ENCODE results near the gene LINC00237.
A peak's percentile ranks its signal among the peaks of the same experiment; 100 is the strongest.

LINC00237 gene

DNA sequence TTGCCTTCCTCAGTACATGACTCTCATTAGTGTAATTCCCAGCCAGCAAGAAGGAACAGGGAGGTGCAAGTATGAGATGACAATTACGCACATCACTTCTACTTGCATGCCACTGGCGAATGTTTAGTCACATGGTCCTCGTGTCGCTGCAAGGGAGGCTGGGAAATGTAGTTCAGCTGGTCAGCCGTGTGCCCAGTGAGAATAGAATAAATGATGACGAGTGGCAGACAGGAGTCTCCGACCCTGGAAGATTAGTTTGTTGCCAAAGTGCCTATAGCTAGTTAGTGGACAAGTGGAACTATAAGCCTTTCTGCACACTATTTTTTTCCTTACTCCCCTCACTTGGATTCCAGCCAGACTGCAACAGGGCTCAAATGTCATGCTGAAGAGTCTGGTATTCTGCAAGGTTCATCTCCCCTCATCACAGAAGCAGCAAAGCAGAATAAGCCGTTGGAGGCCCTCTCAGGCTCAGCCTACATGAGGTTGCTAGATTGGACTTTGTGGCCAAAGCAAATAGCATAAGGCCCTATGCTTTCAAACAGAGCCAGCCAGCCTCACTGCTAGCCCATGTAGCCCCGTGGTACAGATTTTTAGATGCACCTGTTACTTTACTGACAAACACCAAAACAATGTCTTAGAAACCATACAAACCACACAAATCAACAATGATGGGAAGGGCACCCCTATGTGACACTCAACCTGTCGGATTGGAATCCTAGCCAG is 9.7 kb downstream of the LINC00237 start:
- DNase-seq (ENCODE audit: low read depth) = peak; percentile 68

DNA sequence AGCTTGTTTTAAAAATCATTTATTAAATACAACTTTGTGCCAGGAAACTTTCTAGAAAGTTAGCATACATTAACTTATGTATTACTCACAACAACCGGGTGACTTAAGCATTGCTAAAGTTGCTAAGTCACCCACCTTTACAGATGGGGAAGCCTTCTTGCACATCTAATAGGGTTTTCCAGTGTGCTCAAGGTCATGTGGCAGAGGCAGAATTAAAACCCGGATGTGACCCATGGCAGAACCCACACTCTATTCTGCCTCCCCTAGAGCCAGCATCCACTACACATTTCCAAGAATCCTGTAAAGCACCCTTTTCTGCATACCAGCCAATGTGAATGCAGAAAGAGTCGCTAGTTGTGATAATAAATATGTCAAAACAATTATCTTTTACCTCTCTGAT is 13.4 kb downstream of the LINC00237 start:
- DNase-seq (ENCODE audit: low read depth) = no peak

DNA sequence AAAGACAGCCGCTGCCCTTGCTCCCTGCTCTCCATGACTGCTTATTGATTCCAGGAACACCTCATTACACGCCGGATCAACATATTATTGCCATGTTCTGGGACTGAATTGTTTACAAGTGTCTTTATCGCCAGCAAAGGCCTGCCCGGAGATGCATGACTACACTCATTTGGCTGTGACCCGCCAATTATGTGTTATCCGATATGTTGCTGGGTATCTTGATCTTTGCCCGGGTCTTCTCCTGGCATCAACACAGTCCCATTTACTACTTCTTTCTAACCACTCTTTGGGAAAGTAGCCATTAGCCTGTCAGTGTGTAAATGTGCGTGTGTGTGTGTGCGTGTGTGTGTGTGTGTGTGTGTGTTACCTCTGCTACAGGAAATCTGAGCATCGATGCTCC is 15.4 kb downstream of the LINC00237 start:
- no peak for DNase-seq (ENCODE audit: low read depth)

DNA sequence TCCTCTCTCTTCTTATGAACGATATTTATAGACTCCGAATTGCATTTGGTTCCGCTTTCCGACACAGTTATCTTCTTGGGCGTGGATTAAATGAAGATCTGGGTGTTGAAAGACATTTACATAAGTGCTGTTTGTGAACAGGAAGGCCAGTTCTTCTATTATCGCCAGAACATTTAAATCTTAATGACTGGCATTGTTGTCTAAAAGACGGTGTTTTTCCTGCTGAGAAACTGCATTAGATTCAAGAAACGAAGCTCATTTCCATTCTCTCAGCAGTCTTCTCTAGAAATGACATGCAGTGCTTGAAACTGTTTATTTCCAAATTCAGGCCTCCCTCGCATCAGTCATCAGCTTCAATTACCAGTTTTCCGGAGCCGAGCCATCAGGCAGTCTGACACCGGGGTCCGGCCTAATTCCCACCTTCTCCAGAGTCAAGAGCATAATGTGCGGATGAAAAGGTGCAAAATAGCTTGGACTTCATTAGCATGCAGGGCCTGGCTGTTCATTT is 16.0 kb downstream of the LINC00237 start:
- no peak for DNase-seq (ENCODE audit: low read depth)

DNA sequence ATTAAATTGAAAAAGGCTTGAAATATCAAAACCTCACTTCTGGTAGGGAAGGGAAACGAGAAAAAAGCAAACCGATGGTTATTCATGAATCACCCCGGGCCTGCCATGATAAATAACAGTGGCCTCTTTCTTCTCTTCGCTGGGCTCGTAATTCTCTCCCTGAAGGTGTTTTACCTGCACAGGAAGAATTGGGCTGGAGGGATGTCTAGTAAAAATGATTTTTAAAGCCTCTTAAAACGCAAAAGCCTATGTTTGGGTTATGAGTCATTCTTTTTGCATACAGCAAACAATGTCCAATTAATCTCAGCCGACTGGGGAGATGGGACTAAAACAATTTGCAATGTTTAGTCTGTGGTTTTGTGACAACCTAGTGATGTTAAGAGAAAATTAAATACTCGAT is 16.8 kb downstream of the LINC00237 start:
- no peak for DNase-seq (ENCODE audit: low read depth)

DNA sequence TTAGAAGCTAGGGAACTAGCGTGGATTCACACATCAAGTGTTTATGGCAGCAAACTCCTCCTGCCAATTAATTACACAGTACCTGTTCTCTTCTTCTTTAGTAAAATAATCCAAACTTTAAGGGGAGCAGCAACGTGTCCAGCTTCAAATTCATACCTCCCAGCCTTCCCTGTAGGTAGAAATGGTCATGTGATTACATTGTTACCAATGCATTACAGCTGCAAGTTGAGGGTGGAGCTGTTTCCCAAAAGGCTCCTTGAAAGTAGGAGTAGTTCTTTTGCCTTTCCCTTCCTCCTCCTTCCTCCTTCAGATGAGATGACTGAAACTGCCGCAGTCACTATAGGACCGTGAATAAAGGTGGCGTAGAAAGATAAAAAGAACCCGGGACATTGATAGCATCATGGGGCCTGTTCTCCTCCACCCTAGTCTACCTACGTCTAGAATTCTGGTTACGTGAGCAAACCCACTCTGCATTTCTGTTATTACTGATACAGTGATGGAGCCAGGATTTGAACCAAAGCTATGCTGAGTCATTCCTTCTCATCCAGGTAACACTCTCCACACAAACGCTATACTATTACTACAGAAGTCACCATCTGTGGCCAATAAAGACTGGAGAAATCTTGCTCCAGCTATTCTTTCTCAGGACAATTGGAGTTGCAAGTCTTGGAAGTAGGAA is 18.2 kb downstream of the LINC00237 start:
- no peak for DNase-seq (ENCODE audit: low read depth)

DNA sequence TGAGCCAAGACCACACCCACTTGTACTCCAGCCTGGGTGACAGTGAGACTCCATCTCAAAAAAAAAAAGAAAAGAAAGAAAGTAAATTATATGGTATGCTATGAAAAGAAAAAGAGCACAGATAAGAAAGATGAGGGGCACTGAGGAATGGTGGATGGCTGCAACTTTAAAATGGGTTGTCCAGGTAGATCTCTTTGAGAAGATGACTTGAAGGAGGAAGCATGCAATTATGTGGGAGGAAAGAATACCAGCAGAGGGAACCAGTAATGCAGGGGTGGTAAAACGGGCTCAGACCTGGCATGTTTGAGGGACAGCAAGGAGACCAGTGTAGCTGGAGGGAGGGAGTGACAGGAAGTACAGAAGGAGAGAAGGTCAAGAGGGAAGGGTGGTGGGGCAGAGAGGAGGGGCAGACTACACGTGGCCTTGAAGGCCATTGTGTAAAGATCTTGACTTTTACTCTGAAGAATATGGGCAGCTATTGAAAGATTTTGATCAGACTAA is 22.3 kb downstream of the LINC00237 start:
- DNase-seq (ENCODE audit: low read depth) = no peak

DNA sequence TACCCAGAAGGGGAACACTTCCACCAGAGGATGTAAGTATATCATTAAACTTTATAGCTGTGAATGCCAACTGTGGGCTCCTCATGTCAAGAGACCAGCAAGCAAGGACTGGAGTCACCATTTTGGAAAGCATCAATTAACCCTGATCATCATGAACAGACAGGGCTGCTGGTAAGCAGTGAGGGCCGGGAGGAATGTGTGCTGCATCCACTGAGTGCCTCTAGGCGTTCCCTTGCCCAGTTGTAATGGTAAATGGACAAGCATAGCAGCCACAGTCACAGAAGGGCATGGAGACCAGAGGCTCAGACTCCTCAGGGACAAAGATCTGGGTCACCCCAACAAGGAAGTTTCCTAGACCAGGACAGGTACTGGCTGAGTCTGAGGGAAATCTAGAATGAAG is 23.6 kb downstream of the LINC00237 start:
- no peak for DNase-seq (ENCODE audit: low read depth)

DNA sequence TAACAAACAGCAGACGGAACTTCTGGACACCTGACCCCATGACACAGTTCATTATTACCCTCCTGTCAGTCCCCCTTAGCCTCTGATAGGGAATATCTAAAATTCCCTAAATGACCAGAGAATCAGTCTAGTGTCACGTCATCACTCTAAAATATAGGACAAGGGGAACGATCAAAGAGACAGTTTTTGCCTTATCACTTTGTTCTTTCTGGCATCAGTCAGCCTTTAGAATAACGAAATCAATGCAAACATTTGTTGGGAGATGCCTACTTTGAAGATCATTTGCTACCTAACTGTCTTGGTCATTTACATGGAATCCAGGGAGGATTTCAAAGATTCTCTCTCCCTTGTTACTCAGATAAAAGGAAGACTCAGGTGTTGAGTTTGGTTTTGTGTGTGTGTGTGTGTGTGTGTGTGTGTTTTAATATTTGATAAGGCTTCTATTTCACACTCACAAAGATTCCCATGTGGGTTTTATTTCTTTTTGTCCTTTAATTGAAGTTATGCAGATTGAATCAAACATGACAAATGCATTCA is 28.3 kb downstream of the LINC00237 start:
- no peak for DNase-seq (ENCODE audit: low read depth)

DNA sequence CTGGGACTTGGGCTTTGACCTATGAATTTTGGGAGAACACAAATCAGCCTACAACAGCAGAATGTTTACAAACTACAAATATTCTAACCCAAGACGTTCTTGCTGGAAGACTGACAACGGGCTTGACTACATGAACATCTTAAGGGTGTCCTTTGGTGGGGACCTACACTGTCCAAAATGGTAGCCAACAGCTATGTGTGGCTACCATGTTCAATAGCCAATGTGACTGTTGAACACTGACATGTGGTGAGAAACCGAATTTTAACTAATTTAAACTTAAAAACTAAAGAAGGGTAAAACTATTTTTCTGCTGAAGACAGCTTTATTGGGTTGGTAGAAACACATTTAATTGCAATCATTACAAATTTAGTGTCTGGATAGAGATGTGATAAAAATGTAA is 30.1 kb downstream of the LINC00237 start:
- no peak for DNase-seq (ENCODE audit: low read depth)

DNA sequence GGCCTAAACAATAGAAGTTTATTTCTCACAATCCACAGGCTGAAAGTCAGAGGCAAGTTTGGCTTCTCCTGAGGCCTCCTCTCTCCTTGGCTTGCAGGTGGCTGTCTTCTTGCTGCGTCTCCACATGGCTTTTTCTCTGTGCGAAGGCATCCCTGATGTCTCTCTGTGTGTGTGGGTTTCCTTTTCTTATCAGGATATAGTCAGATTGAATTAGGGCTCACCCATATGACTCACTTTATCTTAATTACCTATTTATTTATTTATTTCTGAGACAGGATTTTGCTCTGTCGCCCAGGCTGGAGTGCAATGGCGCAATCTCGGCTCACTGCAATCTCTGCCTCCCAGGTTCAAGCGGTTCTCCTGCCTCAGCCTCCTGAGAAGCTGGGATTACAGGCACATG is 30.7 kb downstream of the LINC00237 start:
- no peak for DNase-seq (ENCODE audit: low read depth)

DNA sequence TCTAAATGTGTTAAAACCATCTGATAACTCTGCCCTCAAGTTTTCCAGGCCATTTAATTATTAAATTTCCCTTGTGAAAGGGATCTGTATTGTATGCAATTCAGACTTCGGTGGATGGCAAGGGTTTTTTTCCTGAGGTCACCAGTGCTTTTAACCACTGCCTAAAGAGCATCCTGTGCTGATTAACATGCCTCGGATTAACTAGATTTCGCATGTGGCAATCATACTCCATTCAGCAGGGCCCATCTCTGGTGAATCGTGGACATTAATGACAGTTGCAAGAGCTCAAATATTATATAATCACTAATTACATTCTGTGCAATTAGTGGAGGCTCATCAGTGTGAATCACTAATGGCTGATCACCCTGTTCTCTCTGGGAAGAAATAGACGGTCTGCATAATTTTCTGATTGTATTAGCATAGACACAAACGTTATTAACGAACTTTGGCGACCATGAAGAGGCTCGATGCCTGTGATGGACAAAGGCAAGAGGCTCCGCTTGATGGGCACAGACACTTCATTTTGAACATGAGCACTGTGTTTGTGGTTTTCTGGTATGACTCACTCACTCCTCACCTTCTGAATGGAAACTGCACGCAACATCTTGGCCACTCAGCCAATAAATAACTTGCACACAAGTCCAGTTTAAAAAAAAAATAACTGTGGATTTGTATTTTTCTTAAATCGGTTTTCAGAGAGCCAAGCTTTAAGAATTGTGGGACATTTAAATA is 31.4 kb downstream of the LINC00237 start:
- peak; percentile 51 for DNase-seq (ENCODE audit: low read depth)

DNA sequence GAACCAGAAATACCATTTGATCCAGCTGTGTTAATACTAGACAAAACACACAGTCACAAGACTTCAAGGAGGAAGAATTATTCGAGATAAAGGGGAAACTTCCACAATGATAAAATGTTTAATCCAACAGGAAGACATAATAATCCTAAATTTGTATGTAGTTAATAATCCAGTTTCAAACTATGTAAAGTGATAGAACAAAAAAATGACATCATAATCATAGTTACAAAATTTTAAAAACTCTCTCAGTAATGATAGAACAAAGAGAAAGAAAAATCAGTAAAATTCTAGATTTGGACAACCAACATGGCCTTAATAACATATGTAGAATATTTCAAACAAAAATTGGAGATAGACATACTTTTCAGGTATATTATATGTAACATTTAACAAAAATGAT is 38.9 kb downstream of the LINC00237 start:
- DNase-seq (ENCODE audit: low read depth) = no peak

DNA sequence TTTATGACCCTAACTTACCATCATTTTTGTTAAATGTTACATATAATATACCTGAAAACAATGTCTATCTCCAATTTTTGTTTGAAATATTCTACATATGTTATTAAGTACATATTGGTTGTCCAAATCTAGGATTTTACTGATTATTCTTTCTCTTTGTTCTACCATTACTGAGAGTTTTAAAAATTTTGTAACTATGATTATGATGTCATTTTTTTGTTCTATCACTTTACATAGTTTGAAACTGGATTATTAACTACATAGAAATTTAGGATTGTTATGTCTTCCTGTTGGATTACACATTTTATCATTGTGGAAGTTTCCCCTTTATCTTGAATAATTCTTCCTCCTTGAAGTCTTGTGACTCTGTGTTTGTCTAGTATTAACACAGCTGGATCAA is 41.2 kb downstream of the LINC00237 start:
- DNase-seq (ENCODE audit: low read depth) = no peak

DNA sequence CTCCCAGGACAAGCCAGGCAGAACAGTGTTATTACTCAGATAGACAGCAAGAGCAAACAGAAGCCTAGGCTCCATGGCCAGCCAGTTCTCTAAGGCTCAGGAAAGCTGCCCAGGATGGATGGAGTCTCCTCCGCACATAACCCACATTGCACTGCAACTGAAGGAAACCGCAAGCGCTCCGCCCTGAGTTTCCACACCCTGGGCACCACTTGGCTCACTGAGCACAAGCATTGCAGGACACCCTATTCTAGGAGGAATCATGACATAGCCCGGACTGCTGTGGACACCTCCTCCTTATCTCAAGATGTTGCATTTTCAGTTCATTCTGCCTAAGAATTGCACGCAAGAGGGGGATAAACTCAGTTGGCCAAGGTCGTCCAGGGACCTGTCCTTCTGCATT is 42.9 kb downstream of the LINC00237 start:
- no peak for DNase-seq (ENCODE audit: low read depth)

DNA sequence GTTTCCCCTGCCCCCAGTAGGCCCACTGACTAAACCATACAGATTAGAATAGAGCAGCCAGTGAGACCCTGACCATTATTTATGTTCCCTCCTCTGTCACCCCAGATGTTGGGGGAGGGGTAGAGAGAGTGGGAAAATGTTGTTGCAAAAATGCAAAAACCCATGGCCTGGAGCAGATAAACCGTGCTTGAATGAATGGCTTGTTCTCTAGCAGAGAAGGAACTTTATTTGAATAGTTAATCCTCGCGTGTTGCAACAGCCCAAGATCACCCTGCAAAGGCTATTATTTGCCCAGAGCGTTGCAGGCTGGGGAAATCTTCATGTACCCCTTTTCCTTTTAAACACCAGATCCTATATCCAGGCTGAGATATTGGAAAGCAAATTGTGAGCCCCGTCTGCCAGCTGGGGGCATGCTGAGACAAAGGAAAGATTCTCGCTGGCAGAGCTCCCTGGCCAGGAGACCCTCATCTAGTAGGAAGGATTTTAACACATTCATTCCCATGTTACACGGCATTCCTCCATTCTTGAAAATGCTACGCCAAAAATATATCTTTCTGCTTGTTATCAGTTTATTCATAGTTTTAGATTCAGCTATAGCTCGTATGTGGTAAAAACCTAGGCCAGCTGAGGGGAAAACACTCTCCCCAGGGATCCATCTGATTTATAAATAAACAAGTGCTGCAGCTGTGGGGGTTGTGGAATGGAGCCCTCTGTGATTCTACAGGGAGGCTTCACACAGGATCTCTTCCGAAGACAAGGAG is 53.0 kb downstream of the LINC00237 start:
- no peak for DNase-seq (ENCODE audit: low read depth)

DNA sequence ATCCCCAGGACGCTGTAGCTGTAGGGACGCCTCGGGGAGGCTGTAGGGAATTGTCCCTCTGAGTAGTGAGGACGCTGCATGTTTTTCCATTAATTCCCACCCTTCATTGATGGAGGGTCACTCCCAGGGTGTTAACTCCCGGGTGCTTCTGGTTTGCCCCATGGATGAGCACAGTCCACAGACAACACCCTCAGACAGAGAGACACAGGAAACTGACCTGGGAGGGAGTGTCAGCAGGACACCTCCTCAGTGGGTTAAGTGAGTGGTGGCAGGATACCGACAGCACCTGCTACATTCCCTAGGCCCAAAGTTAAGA is 53.5 kb downstream of the LINC00237 start:
- DNase-seq (ENCODE audit: low read depth) = no peak

DNA sequence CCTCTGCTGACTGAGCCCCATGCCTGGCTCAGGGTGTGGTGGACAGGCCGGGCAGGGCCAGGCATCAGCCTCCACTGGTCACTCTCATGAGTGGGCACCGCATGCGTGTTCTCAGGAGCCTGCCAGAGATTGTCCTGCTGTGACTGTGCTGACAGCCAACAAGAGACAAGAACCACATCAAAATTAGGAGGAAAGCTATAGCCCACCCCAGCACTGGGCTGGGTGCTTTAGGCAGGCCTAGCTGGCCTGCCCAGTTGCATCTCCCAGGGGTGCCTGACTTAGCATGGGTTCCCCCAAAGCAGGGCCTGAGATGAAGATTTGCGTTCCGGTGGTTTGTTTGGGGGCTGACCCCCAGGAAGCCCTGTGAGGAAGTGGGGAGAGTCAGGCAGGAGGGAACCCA is 53.9 kb downstream of the LINC00237 start:
- no peak for DNase-seq (ENCODE audit: low read depth)

DNA sequence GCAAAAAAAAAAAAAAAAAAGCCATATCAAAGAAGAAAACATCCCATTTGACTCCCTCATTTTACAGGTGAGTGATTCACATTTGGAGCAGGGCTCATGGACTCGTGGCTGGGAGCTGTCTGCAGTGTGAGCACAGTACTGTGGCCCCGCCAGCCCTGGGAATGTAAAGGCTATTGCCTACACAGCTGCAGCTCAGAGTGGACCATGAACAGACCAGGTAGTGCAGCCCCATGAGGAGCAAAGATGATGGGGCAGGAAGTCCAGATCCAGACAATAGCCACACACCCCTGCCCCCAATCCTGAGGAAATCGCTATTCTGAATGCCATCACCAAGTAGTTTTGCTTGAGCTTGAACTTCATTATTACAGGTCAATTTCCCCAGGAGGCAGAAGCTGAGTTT is 55.4 kb downstream of the LINC00237 start:
- no peak for DNase-seq (ENCODE audit: low read depth)

DNA sequence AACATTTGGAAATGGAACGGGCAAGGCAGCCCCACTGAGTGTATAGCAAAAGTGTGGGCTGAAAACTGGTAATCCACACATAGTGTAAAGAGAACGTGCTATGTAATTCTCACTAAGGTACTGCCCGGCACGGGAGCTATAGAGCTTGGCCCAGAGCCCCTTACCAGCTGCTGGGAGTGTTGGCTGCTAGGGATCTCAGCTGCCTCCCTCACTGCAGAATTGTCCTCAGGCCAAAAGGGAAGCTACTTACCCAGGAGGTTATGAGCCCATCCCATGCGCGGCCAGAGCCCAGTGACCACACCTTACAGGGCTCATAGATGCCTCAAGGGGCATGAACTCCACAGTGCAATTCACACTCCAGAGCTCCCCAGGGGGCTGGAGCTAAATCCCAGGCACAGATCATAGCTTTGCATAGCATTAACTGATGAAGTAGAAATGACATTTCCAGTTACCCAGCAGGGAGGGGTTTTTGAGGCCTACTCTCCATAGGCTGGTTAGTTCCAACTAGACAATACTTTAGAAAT is 56.8 kb downstream of the LINC00237 start:
- DNase-seq (ENCODE audit: low read depth) = no peak

DNA sequence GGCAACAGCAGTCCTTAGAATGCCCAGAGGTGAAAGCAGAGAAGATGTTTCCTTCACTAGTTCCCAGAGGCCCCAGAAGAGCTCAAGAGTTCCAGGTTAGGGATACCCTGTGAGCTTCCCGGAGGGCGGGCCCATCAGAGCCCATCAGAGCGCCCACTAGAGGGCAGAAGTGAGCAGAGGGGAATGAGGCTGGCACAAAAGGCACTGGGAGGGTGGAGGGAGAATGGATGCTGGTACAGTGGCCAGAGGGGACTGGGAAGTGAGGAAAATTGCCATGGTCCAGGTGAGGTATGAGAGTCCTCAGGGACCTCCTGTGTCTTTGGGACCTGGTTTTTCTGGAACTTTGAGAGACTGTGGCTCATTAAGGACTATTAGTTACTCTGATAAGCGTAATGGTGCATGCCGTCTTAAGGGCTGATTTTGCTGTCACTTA is 57.3 kb downstream of the LINC00237 start:
- DNase-seq (ENCODE audit: low read depth) = peak; percentile 32

DNA sequence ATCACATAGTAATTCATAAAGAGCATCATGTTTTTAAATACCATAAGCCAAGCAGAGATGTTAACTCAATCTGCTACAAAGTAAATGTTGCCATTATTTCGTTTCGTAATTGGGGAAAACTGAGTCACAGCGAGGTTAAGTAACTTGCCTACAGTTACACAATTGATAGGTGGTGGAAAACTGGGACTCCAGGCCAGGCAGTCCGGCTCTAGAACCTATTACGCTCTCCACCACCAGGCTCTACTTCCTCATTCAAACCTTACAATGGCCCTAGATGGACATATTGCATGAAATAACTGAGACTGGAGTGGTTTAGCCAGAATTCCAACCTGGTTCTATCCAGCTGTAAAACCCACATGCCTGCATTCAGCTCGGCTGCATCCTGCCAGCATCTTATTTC is 58.2 kb downstream of the LINC00237 start:
- DNase-seq (ENCODE audit: low read depth) = no peak
